RKO (cell line): ENCODE results near the gene CTCFL.

Experiments used
- DNase-seq: peaks from one replicate; pipeline ENCODE4 v3.0.0-alpha.2; 2016; ENCODE audit warnings: low spot score

CTCFL gene

GRCh38 chr20:57524511-57525176 is at the start of gene CTCFL:
CTCFL (minus strand) TSS chr20:57525140; CDS start chr20:57524205, 935 bp downstream.
- no peak for DNase-seq

DNA sequence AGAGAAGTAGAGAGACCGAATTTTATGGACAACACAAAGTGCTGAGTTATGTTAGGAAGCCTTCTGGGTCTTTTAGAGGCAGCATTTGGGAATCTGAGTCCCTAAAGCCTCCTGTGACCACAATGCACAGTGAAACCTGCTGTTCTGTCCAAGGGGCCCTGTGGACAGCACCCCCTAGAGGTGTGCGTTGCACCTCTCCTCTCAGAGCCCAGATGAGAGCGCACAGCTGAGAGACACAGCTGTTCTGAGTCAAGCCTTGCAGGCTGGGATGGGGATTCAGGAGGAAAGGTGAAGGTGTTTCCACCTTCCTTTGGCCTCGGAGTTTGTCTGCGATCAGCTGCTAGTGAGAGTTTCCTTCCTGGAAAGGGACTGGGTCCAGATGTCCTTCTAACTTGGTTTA is 49.0 kb upstream of the CTCFL start:
- no peak for DNase-seq

DNA sequence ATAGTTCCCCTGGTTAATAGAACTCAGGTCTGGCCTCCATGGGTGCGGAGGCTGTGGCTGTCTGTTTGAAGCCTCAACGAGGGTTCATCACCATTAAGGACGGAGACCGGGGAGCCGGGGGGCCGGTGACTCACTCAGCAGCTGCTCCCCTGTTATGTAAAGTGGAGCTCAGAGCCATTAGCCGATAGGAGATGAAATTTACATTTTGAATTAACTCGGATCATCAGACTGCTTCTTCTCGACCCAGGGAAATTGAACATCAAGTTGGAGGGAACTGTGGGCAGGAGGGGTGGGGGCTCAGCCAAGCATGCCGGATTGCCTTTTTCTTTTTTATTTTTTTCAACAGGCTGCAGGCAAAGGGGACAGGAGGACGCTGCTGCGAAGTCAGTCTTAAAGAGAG is 48.3 kb upstream of the CTCFL start:
- no peak for DNase-seq

GRCh38 chr20:57571782-57572416 is 47.0 kb upstream of the CTCFL start:
- no peak for DNase-seq

GRCh38 chr20:57570920-57571319 is 46.0 kb upstream of the CTCFL start:
- no peak for DNase-seq

- DNase-seq, result no peak
Measured at GRCh38 chr20:57570145-57570850, 45.4 kb upstream of the CTCFL start.

GRCh38 chr20:57568960-57569359 is 44.0 kb upstream of the CTCFL start:
- DNase-seq, result no peak

GRCh38 chr20:57568088-57568896 is 43.4 kb upstream of the CTCFL start:
- no peak for DNase-seq

- no peak for DNase-seq
Measured at GRCh38 chr20:57567471-57568079, 42.6 kb upstream of the CTCFL start.

GRCh38 chr20:57566803-57567459 is 42.0 kb upstream of the CTCFL start:
- DNase-seq, result no peak

DNA sequence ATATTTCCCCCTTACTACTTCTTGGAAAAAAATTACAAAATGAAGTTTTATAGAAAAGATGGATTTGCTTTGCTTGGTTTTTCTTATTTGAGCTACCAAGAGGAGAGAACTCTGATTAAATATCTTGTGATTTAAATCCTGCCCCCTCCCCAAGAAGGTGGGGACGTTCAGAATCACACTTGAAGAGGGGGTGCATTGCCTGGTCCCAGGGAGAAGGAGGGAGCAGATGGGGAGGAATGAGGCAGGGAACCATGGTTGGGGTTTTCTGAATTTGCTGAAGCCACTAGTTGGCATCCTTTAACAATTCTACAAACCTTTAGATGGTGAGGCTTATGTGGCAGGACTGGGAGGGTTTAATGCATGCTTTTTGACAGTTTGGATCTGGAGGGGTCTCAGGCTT is 41.5 kb upstream of the CTCFL start:
- no peak for DNase-seq

DNA sequence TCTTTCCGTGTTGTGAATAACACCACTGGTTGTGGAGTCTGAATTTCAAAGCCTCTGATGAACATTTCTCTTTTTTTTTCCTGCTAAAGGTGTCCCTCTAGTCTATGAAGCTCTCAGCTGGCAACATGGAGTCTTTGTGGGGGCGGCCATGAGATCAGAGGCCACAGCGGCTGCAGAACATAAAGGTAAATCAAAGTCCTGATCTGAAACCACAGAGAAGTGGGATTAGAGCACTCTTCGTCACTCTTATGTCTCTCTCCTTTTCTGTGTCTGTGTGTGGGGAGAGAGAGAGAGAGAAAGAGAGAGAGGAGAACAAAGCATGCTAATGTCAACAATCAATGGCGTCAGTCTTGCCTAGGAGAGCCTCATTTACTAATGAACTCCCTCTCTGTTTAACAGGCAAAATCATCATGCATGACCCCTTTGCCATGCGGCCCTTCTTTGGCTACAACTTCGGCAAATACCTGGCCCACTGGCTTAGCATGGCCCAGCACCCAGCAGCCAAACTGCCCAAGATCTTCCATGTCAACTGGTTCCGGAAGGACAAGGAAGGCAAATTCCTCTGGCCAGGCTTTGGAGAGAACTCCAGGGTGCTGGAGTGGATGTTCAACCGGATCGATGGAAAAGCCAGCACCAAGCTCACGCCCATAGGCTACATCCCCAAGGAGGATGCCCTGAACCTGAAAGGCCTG is 40.2 kb upstream of the CTCFL start:
- no peak for DNase-seq

GRCh38 chr20:57564180-57564802 is 39.4 kb upstream of the CTCFL start:
- DNase-seq, result no peak

GRCh38 chr20:57563522-57563921 is 38.6 kb upstream of the CTCFL start:
- no peak for DNase-seq

DNA sequence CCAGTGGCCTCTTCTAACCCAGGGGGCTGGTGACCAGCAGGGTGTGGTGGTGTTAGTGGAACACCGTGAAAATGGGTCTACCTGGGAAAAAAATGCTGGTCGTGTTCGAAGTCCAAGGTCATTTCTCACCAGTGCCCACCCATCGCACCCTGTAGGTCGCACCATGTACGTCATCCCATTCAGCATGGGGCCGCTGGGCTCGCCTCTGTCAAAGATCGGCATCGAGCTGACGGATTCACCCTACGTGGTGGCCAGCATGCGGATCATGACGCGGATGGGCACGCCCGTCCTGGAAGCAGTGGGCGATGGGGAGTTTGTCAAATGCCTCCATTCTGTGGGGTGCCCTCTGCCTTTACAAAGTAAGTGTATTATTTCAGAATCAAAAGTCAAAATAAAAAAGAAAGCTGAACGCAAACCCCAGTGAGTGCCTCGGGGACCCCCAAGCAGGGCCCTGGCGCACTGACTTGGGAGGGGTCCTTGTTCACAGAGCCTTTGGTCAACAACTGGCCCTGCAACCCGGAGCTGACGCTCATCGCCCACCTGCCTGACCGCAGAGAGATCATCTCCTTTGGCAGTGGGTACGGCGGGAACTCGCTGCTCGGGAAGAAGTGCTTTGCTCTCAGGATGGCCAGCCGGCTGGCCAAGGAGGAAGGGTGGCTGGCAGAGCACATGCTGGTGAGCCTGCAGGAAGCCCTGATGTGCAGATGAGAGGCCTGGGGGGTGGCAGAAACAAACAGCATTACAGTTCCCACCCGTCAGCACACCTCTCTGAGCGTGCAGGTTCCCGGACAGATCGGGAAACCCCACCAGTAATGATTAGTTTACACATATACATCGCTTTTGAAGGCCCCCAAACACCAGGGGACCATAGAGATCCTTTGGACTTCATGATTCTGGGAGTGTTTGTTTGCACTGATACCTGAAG is 37.9 kb upstream of the CTCFL start:
- no peak for DNase-seq

DNA sequence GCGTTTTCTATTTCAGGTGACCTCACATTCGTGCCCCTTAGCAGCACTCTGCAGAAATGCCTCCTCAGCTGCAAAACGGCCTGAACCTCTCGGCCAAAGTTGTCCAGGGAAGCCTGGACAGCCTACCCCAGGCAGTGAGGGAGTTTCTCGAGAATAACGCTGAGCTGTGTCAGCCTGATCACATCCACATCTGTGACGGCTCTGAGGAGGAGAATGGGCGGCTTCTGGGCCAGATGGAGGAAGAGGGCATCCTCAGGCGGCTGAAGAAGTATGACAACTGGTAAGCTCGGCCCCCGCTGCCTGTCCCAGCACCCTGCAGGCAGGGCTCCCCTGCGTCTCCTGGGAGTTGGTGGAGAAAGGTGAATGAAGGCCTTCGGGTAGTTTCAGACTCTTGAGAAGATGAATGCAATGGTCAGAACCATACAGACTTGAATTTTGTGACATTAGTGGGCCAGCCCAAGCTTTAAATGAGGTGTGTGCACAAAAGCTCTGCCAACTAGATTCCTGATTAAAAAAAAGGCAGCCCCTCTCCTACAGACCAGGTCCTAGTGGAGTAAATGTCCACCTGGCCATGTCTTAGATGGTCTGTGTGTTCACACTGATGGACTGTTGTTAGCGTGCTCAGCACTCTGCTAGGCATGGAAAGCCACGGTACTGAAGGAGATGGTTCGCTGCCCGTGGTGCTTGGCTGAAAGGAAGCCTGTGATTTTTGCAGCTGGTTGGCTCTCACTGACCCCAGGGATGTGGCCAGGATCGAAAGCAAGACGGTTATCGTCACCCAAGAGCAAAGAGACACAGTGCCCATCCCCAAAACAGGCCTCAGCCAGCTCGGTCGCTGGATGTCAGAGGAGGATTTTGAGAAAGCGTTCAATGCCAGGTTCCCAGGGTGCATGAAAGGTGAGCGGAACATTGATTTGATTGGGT is 36.7 kb upstream of the CTCFL start:
- no peak for DNase-seq

- no peak for DNase-seq
Measured at GRCh38 chr20:57560554-57561355, 35.8 kb upstream of the CTCFL start, which contains the start of gene PCK1. PCK1 (plus strand) TSS chr20:57561110; CDS start chr20:57561412, 302 bp downstream.
